Stimulated activated CD8-positive, alpha-beta memory T cell treated with anti-CD3 and anti-CD28 coated beads, Interleukin-15, amount 100 ng/mL, for 4 hours (primary cell): ENCODE results near the gene PHACTR4.
"Not testable (repeated sequence)": the region's sequence is repeated elsewhere in the genome, so short reads cannot be mapped to it uniquely, and the experiment has no call there.

Experiments used
- DNase-seq, 2 donors: peaks; one replicate each; pipeline ENCODE4 v3.0.0-alpha.2; 2020; ENCODE audit warnings: low read depth in 2 of 2

PHACTR4 gene

GRCh38 chr1:28521502-28522164 is 152.1 kb downstream of the PHACTR4 start:
- DNase-seq: no peak

- not testable (repeated sequence) for DNase-seq
Measured at GRCh38 chr1:28522537-28522936, 153.0 kb downstream of the PHACTR4 start.

DNA sequence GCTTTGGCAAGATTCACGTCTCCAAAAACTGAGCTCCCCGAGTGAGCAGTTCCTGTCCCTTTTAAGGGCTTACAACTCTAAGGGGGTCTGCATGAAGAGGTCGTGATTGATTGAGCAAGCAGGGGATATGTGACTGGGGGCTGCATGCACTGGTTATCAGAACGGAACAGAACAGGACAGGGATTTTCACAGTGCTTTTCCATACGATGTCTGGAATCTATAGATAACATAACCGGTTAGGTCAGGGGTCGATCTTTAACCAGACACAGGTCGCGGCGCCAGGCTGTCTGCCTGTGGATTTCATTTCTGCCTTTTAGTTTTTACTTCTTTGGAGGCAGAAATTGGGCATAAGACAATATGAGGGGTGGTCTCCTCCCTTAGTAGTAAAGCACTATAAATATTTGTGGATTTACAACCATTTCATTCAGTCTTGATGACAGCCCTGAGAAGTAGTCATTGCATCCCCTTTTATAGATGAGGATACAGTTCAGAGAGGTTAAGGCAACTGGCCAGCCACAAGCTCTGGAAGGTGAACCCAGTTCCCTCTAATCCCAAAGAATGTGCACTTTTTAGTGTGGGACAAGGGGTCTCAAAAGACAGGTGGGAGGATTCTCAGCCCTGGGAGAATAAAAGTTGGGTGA is 155.6 kb downstream of the PHACTR4 start:
- not testable (repeated sequence) for DNase-seq

DNA sequence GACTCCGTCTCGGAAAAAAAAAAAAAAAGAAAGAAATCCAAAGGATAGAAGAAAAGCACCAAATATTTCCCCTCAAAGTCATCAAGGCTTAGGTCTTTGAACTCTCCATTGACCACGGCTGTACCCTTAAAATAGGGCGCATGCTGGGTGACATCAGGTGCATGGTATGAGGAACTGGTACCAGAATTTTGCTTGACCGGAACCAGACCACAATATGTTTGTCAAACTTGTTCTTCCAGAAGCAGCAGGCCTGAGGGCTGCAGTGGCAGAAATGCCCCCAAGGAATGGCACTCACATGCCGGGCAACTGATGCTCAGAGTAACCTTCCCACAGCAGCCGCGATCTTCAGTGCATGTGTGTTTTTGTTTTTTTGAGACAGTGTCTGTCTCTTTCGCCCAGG is 157.3 kb downstream of the PHACTR4 start:
- DNase-seq: no peak

DNA sequence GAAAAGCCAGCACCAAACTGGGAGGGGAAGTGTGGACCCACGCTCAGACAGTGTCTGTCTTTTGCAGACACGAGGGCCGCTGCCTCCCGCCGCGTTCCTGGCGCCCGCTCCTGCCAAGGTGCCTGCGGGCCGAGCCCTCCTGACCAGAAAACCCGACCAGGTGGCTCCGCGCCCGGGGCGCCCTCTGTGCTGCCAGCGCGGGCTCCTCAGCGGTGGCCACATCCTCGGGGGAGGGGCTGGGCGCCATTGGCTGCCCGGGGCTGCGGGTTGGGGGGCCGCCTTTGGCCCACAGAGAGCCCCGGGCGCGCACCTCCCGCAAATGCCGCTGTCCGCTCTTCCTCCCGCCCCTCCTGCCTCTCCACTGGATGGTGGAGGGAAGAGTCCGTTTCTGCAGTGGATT is 160.9 kb downstream of the PHACTR4 start:
- DNase-seq: no peak

DNA sequence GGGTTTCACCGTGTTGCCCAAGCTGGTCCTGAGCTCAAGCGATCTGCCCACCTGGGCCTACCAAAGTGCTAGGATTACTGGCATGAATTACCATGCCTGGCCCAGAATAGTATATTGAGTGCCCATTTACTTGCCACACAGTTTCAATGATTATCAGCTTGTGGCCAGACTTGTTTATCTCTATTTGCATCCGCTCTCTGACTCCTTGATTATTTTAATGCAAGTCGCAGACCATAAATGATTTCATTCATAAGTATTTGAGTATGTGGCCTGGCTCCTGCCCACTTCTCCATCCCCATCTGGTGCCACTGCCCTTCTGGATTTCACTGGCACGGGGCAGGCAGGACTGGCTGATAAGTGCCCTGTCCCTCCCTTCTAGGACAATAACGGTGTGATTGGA is 165.1 kb downstream of the PHACTR4 start:
- no peak for DNase-seq

DNA sequence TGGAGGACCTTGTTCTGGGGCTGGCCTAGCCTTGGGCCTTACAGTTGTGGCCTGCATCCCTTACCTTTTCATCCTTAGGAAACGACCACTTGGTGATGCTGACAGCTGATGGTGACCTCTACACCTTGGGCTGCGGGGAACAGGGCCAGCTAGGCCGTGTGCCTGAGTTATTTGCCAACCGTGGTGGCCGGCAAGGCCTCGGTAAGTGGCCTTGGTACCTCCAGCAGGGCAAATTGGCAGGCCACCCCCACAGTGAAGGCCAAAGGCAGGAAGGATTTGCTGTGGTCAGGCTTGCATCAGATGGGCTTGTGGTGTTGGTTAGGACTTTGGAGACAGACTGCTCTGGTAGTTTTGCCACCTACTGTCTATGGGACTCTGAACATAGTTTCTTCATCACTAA is 165.6 kb downstream of the PHACTR4 start:
- DNase-seq: no peak

GRCh38 chr1:28537457-28538199 is 168.1 kb downstream of the PHACTR4 start:
- DNase-seq: no peak

DNA sequence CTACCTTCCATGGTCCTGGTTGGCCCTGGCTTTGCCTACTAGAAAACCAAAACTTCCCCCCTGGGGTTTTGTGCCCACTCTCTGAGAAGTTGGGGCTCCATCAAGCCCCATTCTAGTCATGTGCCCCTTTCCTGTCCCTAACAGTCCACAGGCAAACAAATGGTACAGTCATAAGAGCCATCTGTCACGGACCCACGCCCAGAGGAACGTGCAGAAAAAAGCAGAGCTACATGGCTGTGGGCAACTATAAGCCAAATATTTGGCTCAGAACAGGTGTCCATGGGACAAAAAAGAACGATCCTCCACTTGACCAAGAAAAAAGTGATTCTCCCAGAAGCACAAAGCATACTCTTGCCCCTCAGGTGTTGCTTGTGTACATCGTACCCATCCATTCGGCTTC is 168.7 kb downstream of the PHACTR4 start:
- DNase-seq: no peak

GRCh38 chr1:28540651-28541050 is 171.1 kb downstream of the PHACTR4 start:
- DNase-seq: no peak

GRCh38 chr1:28541414-28542015 is 172.0 kb downstream of the PHACTR4 start:
- not testable (repeated sequence) for DNase-seq

GRCh38 chr1:28545246-28545628 is 175.7 kb downstream of the PHACTR4 start:
- DNase-seq: no peak

GRCh38 chr1:28548318-28548717 is 178.8 kb downstream of the PHACTR4 start:
- no peak for DNase-seq
